ENCODE data around the gene CDK17.

The CDK17 gene

GRCh38 chr12:96302687-96303310 is 97.4 kb downstream of the CDK17 start:
- Histone ChIP-seq H3K9me3 (ENCODE audit: insufficient read depth, low read length) (no peaks in the 10 kb centered on the region), H3K4me1 (ENCODE audit: insufficient read depth, insufficient read length) (no peaks in the 10 kb centered on the region), H3K27me3 (ENCODE audit: insufficient read depth, insufficient read length) (no peaks in the 10 kb centered on the region), H3K36me3 (ENCODE audit: insufficient read depth, insufficient read length, low read length) (peaks cover 6% of the 10 kb centered on the region), H3K4me3 (ENCODE audit: insufficient read length, low read depth) (no peak overlapping the region), H3K9ac (ENCODE audit: insufficient read length, low read depth) (no peak overlapping the region)
- no peak for TF ChIP-seq SUZ12 (IDR thresholded peaks at IDR 0.05; ENCODE audit: extremely low read depth, insufficient read depth, insufficient read length)
- no peak for TF ChIP-seq ZNF274 (IDR thresholded peaks at IDR 0.05; ENCODE audit: low read depth, low read length)
- no peak for TF ChIP-seq YY1 (IDR thresholded peaks at IDR 0.05; ENCODE audit: insufficient read depth, insufficient read length)
- no peak for DNase-seq (ENCODE audit: low read depth, low spot score)

- no peaks in the 10 kb centered on the region for H3K4me1 ChIP-seq (ENCODE audit: insufficient read depth, insufficient read length)
- TF ChIP-seq SUZ12 (IDR thresholded peaks at IDR 0.05; ENCODE audit: extremely low read depth, insufficient read depth, insufficient read length), result no peak
- no peak for TF ChIP-seq ZNF274 (IDR thresholded peaks at IDR 0.05; ENCODE audit: low read depth, low read length)
- no peak for TF ChIP-seq YY1 (IDR thresholded peaks at IDR 0.05; ENCODE audit: insufficient read depth, insufficient read length)
- H3K4me3 ChIP-seq (ENCODE audit: insufficient read length, low read depth), result no peak overlapping the region
- no peaks in the 10 kb centered on the region for H3K9me3 ChIP-seq (ENCODE audit: insufficient read depth, low read length)
- H3K27me3 ChIP-seq (ENCODE audit: insufficient read depth, insufficient read length), result no peaks in the 10 kb centered on the region
- no peak for DNase-seq (ENCODE audit: low read depth, low spot score)
- H3K9ac ChIP-seq (ENCODE audit: insufficient read length, low read depth), result no peak overlapping the region
- H3K36me3 ChIP-seq (ENCODE audit: insufficient read depth, insufficient read length, low read length), result peaks cover 16% of the 10 kb centered on the region
Measured at GRCh38 chr12:96301732-96302131, 98.5 kb downstream of the CDK17 start.

- Histone ChIP-seq H3K4me1 (ENCODE audit: insufficient read depth, insufficient read length) (no peaks in the 10 kb centered on the region), H3K4me3 (ENCODE audit: insufficient read length, low read depth) (no peak overlapping the region), H3K36me3 (ENCODE audit: insufficient read depth, insufficient read length, low read length) (peaks cover 22% of the 10 kb centered on the region), H3K9me3 (ENCODE audit: insufficient read depth, low read length) (no peaks in the 10 kb centered on the region), H3K9ac (ENCODE audit: insufficient read length, low read depth) (no peak overlapping the region), H3K27me3 (ENCODE audit: insufficient read depth, insufficient read length) (no peaks in the 10 kb centered on the region)
- TF ChIP-seq YY1 (IDR thresholded peaks at IDR 0.05; ENCODE audit: insufficient read depth, insufficient read length), result no peak
- no peak for TF ChIP-seq SUZ12 (IDR thresholded peaks at IDR 0.05; ENCODE audit: extremely low read depth, insufficient read depth, insufficient read length)
- no peak for TF ChIP-seq ZNF274 (IDR thresholded peaks at IDR 0.05; ENCODE audit: low read depth, low read length)
- no peak for DNase-seq (ENCODE audit: low read depth, low spot score)
Measured at GRCh38 chr12:96300064-96300463, 100.2 kb downstream of the CDK17 start.

GRCh38 chr12:96297504-96297903 is 102.7 kb downstream of the CDK17 start:
- Histone ChIP-seq H3K36me3 (ENCODE audit: insufficient read depth, insufficient read length, low read length) (peaks cover 31% of the 10 kb centered on the region), H3K4me1 (ENCODE audit: insufficient read depth, insufficient read length) (no peaks in the 10 kb centered on the region), H3K9me3 (ENCODE audit: insufficient read depth, low read length) (no peaks in the 10 kb centered on the region), H3K9ac (ENCODE audit: insufficient read length, low read depth) (no peak overlapping the region), H3K4me3 (ENCODE audit: insufficient read length, low read depth) (no peak overlapping the region), H3K27me3 (ENCODE audit: insufficient read depth, insufficient read length) (no peaks in the 10 kb centered on the region)
- DNase-seq (ENCODE audit: low read depth, low spot score), result no peak
- no peak for TF ChIP-seq YY1 (IDR thresholded peaks at IDR 0.05; ENCODE audit: insufficient read depth, insufficient read length)
- no peak for TF ChIP-seq SUZ12 (IDR thresholded peaks at IDR 0.05; ENCODE audit: extremely low read depth, insufficient read depth, insufficient read length)
- no peak for TF ChIP-seq ZNF274 (IDR thresholded peaks at IDR 0.05; ENCODE audit: low read depth, low read length)

- Histone ChIP-seq H3K27me3 (ENCODE audit: insufficient read depth, insufficient read length) (no peaks in the 10 kb centered on the region), H3K4me3 (ENCODE audit: insufficient read length, low read depth) (no peak overlapping the region), H3K9me3 (ENCODE audit: insufficient read depth, low read length) (no peaks in the 10 kb centered on the region), H3K4me1 (ENCODE audit: insufficient read depth, insufficient read length) (no peaks in the 10 kb centered on the region), H3K9ac (ENCODE audit: insufficient read length, low read depth) (no peak overlapping the region), H3K36me3 (ENCODE audit: insufficient read depth, insufficient read length, low read length) (peaks cover 35% of the 10 kb centered on the region)
- DNase-seq (ENCODE audit: low read depth, low spot score), result no peak
- TF ChIP-seq SUZ12 (IDR thresholded peaks at IDR 0.05; ENCODE audit: extremely low read depth, insufficient read depth, insufficient read length) (no peak), ZNF274 (IDR thresholded peaks at IDR 0.05; ENCODE audit: low read depth, low read length) (no peak), YY1 (IDR thresholded peaks at IDR 0.05; ENCODE audit: insufficient read depth, insufficient read length) (no peak)
Measured at GRCh38 chr12:96295532-96296160, 104.6 kb downstream of the CDK17 start.

- H3K9ac ChIP-seq (ENCODE audit: insufficient read length, low read depth), result no peak overlapping the region
- no peak overlapping the region for H3K4me3 ChIP-seq (ENCODE audit: insufficient read length, low read depth)
- H3K4me1 ChIP-seq (ENCODE audit: insufficient read depth, insufficient read length), result no peaks in the 10 kb centered on the region
- TF ChIP-seq ZNF274 (IDR thresholded peaks at IDR 0.05; ENCODE audit: low read depth, low read length), result no peak
- TF ChIP-seq SUZ12 (IDR thresholded peaks at IDR 0.05; ENCODE audit: extremely low read depth, insufficient read depth, insufficient read length), result no peak
- no peak for TF ChIP-seq YY1 (IDR thresholded peaks at IDR 0.05; ENCODE audit: insufficient read depth, insufficient read length)
- DNase-seq (ENCODE audit: low read depth, low spot score), result no peak
- H3K9me3 ChIP-seq (ENCODE audit: insufficient read depth, low read length), result no peaks in the 10 kb centered on the region
- peaks cover 35% of the 10 kb centered on the region for H3K36me3 ChIP-seq (ENCODE audit: insufficient read depth, insufficient read length, low read length)
- H3K27me3 ChIP-seq (ENCODE audit: insufficient read depth, insufficient read length), result no peaks in the 10 kb centered on the region
Measured at GRCh38 chr12:96294831-96295230, 105.4 kb downstream of the CDK17 start.

- Histone ChIP-seq H3K9me3 (ENCODE audit: insufficient read depth, low read length) (no peaks in the 10 kb centered on the region), H3K9ac (ENCODE audit: insufficient read length, low read depth) (no peak overlapping the region), H3K36me3 (ENCODE audit: insufficient read depth, insufficient read length, low read length) (peaks cover 37% of the 10 kb centered on the region), H3K4me1 (ENCODE audit: insufficient read depth, insufficient read length) (no peaks in the 10 kb centered on the region), H3K4me3 (ENCODE audit: insufficient read length, low read depth) (no peak overlapping the region), H3K27me3 (ENCODE audit: insufficient read depth, insufficient read length) (no peaks in the 10 kb centered on the region)
- TF ChIP-seq YY1 (IDR thresholded peaks at IDR 0.05; ENCODE audit: insufficient read depth, insufficient read length) (no peak), ZNF274 (IDR thresholded peaks at IDR 0.05; ENCODE audit: low read depth, low read length) (no peak), SUZ12 (IDR thresholded peaks at IDR 0.05; ENCODE audit: extremely low read depth, insufficient read depth, insufficient read length) (no peak)
- no peak for DNase-seq (ENCODE audit: low read depth, low spot score)
Measured at GRCh38 chr12:96293093-96293492, 107.1 kb downstream of the CDK17 start.

All from NT2/D1 (cell line).